ENCODE results near the gene GPN1. TPM values are rescaled to one million over a fixed set of nuclear protein-coding genes. Genes with fewer than 3 reads are reported as not detected.

Gene GPN1
- total RNA-seq, 1 experiment from 2014 or later = 37.2 TPM

DNA sequence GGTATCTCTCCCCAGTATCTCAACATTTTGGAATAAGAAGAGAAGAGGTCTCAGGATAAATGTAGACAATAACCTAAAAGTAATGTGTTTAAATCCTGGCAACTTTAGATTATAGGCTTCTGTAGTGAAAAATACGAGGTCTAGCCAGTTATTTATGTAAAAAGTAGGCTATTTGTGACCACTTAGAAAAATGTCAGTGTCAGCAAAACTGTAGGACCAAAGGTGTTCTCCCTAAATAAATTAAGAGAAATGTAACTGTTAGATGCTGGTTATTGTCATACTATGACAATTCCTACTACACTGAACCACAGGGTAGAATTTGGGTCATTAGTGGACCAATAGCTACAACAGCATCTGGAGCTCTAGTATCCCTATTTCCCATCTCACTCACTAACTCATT is 32.5 kb downstream of the GPN1 start:
- TF ChIP-seq SIN3A (IDR thresholded peaks at IDR 0.05; ENCODE audit: borderline replicate concordance, insufficient read depth, low read depth, low read length) (no peak), POLR2AphosphoS5 (IDR thresholded peaks at IDR 0.05; ENCODE audit: low read depth, low read length) (no peak), TCF7L2 (IDR thresholded peaks at IDR 0.05; ENCODE audit: low read depth, low read length) (no peak)
- TF ChIP-seq, protein P1, sequence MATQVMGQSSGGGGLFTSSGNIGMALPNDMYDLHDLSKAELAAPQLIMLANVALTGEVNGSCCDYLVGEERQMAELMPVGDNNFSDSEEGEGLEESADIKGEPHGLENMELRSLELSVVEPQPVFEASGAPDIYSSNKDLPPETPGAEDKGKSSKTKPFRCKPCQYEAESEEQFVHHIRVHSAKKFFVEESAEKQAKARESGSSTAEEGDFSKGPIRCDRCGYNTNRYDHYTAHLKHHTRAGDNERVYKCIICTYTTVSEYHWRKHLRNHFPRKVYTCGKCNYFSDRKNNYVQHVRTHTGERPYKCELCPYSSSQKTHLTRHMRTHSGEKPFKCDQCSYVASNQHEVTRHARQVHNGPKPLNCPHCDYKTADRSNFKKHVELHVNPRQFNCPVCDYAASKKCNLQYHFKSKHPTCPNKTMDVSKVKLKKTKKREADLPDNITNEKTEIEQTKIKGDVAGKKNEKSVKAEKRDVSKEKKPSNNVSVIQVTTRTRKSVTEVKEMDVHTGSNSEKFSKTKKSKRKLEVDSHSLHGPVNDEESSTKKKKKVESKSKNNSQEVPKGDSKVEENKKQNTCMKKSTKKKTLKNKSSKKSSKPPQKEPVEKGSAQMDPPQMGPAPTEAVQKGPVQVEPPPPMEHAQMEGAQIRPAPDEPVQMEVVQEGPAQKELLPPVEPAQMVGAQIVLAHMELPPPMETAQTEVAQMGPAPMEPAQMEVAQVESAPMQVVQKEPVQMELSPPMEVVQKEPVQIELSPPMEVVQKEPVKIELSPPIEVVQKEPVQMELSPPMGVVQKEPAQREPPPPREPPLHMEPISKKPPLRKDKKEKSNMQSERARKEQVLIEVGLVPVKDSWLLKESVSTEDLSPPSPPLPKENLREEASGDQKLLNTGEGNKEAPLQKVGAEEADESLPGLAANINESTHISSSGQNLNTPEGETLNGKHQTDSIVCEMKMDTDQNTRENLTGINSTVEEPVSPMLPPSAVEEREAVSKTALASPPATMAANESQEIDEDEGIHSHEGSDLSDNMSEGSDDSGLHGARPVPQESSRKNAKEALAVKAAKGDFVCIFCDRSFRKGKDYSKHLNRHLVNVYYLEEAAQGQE (IDR thresholded peaks at IDR 0.05; ENCODE audit: insufficient read depth in 1 of 2, low read depth in 2 of 2, low read length in 1 of 2) = no peak
- TF ChIP-seq, protein P2, sequence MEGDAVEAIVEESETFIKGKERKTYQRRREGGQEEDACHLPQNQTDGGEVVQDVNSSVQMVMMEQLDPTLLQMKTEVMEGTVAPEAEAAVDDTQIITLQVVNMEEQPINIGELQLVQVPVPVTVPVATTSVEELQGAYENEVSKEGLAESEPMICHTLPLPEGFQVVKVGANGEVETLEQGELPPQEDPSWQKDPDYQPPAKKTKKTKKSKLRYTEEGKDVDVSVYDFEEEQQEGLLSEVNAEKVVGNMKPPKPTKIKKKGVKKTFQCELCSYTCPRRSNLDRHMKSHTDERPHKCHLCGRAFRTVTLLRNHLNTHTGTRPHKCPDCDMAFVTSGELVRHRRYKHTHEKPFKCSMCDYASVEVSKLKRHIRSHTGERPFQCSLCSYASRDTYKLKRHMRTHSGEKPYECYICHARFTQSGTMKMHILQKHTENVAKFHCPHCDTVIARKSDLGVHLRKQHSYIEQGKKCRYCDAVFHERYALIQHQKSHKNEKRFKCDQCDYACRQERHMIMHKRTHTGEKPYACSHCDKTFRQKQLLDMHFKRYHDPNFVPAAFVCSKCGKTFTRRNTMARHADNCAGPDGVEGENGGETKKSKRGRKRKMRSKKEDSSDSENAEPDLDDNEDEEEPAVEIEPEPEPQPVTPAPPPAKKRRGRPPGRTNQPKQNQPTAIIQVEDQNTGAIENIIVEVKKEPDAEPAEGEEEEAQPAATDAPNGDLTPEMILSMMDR (IDR thresholded peaks at IDR 0.05) = no peak
- ChIA-PET POLR2A (no interaction called here), CTCF (no interaction called here)
- H3K27me3 ChIP-seq (ENCODE audit: control insufficient read depth, insufficient read depth, low read length) = no peaks in the 10 kb centered on the region
- H3K9me3 ChIP-seq (ENCODE audit: control insufficient read depth, insufficient read depth, low read depth, low read length) = no peaks in the 10 kb centered on the region
- peaks cover 20% of the 10 kb centered on the region for H3K36me3 ChIP-seq (ENCODE audit: control insufficient read depth, insufficient read depth, low read length)
- H3K4me1 ChIP-seq (ENCODE audit: control insufficient read depth, insufficient read depth, low read length) = peaks cover 15% of the 10 kb centered on the region
- intact Hi-C loops (cut with micrococcal nuclease; ENCODE audit: unreplicated experiment) (no loop called here), in situ Hi-C loops (cut with HindIII; ENCODE audit: low pct_unique_long_range_greater_than_20kb, low sequenced_read_pairs) (no loop called here)
- no peak for ATAC-seq
- BruUV-seq (replicated peaks) = no TSS peak
- DNase-seq (ENCODE audit: low read depth, low spot score) = no peak
- no peak overlapping the region for H3K27ac ChIP-seq (ENCODE audit: low read length)
- H3K4me3 ChIP-seq (ENCODE audit: low read depth in 2 of 2, low read length in 2 of 2) = no peak overlapping the region

DNA sequence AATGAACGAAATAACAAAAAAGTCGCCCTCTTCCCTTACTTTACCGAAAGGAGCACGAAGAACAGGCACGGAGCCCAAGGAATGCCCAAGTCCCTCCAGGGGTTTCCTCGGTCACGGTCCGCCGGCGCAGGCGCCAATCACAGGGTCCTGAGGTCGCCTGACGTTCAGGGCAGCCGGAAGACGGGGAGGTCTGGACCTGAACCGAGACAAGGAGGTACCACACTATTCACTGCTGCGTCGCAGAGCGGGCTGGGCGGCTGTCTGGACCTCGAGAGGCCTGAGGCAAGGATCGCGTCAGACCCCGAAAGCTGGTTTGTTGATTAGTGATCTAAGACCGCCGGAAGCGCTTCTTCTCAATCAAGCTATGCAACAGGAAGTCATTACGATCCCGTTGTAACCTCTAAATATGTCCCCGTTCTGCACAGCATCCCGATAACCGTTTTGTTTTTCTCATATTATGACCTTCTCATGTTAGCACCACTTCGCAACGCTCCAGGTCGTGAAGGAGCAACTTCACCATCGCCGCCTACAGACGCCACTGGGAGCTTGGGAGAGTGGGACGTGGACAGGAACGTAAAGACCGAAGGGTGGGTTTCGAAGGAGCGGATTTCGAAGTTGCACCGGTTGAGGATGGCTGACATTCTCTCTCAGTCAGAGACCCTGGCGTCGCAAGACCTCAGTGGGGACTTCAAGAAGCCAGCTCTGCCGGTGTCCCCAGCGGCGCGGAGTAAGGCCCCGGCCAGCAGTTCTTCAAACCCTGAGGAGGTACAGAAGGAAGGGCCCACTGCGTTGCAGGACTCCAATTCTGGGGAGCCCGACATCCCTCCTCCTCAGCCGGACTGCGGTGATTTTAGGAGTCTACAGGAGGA is 34.7 kb downstream of the GPN1 start, which contains the start of the genes SLC4A1AP and SUPT7L:
Gene SLC4A1AP, plus strand, starts transcription at position 605 of the 869 bp plus-strand sequence. Its CDS starts 26 bp downstream, at position 631.
Gene SUPT7L, minus strand, starts transcription at position 330 of the 869 bp plus-strand sequence. CDS start 1,422 bp downstream, outside the sequence.
- peak; percentile 91 for ATAC-seq
- Histone ChIP-seq H3K9me3 (ENCODE audit: control insufficient read depth, insufficient read depth, low read depth, low read length) (no peaks in the 10 kb centered on the region), H3K4me1 (ENCODE audit: control insufficient read depth, insufficient read depth, low read length) (peaks cover 15% of the 10 kb centered on the region), H3K27me3 (ENCODE audit: control insufficient read depth, insufficient read depth, low read length) (no peaks in the 10 kb centered on the region), H3K36me3 (ENCODE audit: control insufficient read depth, insufficient read depth, low read length) (peaks cover 25% of the 10 kb centered on the region), H3K27ac (ENCODE audit: low read length) (peak within 1 kb of the TSS; percentile 99), H3K4me3 (ENCODE audit: low read depth in 2 of 2, low read length in 2 of 2) (peak within 1 kb of the TSS; percentile 78 to 97)
- intact Hi-C loops (cut with micrococcal nuclease; ENCODE audit: unreplicated experiment) = no loop called here
- in situ Hi-C loops (cut with HindIII; ENCODE audit: low pct_unique_long_range_greater_than_20kb, low sequenced_read_pairs) = no loop called here
- no TSS peak for BruUV-seq (replicated peaks)
- ChIA-PET CTCF (interaction anchor here (0.5 kb wide), 1 partner anchor 20 kb away, joined by 3 read pairs; no protein-coding TSS in a partner anchor), POLR2A (no interaction called here)
- TF ChIP-seq SIN3A (IDR thresholded peaks at IDR 0.05; ENCODE audit: borderline replicate concordance, insufficient read depth, low read depth, low read length) (peak; percentile 74; the same call in 1 of the 2 replicates), POLR2AphosphoS5 (IDR thresholded peaks at IDR 0.05; ENCODE audit: low read depth, low read length) (peak; percentile 69), TCF7L2 (IDR thresholded peaks at IDR 0.05; ENCODE audit: low read depth, low read length) (no peak)
- TF ChIP-seq, protein P1 (IDR thresholded peaks at IDR 0.05; ENCODE audit: insufficient read depth in 1 of 2, low read depth in 2 of 2, low read length in 1 of 2) = no peak
- TF ChIP-seq, protein P2 (IDR thresholded peaks at IDR 0.05) = no peak
- peak; percentile 82 for DNase-seq (ENCODE audit: low read depth, low spot score)
